ENCODE measurements around the gene SMO. TPM values are rescaled to one million over a fixed set of nuclear protein-coding genes. Genes with fewer than 3 reads are reported as not detected.
A peak's percentile ranks its signal among the peaks of the same experiment; 100 is the strongest.

SMO gene
- total RNA-seq, 1 donor from 2014 or later, result 46.0 TPM

DNA sequence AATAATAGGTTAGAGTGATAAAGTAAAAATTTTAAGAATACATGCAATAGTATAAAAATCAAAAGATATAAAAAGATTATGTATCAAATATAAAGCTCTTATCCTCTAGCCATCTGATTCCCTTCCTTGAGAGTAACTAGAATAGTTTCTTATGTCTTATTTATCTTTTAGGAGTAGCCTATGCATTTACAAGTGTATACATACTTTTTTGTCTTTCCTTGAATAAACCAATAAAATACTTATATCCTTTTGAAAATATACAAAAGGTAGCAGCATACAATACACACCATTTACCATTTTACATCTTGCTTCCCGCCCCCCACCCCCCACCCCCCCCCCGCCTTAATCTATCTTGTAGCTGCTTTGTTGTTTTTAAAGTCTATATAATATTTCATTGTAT, 67.8 kb downstream of the SMO start:
- Histone ChIP-seq H3K4me1 (peaks cover 50% of the 10 kb centered on the region), H3F3A (ENCODE audit: low read depth) (peaks cover 52% of the 10 kb centered on the region), H3K9me3 (ENCODE audit: low read depth) (no peaks in the 10 kb centered on the region), H3K27ac (no peak overlapping the region), H3K36me3 (no peaks in the 10 kb centered on the region), H2AFZ (replicated peaks) (no peak overlapping the region), H3K9ac (no peak overlapping the region), H4K20me1 (ENCODE audit: low read depth) (peaks cover 4% of the 10 kb centered on the region), H3K4me2 (no peak overlapping the region), H3K79me2 (ENCODE audit: low read depth) (peaks cover 90% of the 10 kb centered on the region), H3K27me3 (no peaks in the 10 kb centered on the region), H3K4me3 (no peak overlapping the region)
- Mint-ChIP-seq H3K9me3 (peaks cover 4% of the 10 kb centered on the region), H3K27ac (no peak overlapping the region), H3K27me3 (ENCODE audit: insufficient read depth, low read depth) (peaks cover 2% of the 10 kb centered on the region), H3K36me3 (peaks cover 8% of the 10 kb centered on the region), H3K4me1 (peaks cover 37% of the 10 kb centered on the region), H3K4me3 (no peak overlapping the region)
- no peak for DNase-seq (ENCODE audit: low spot score)
- TF ChIP-seq EZH2phosphoT487 (IDR thresholded peaks at IDR 0.05), result no peak
- no peak for TF ChIP-seq CTCF (IDR thresholded peaks at IDR 0.05)
- TF ChIP-seq EZH2 (IDR thresholded peaks at IDR 0.05), result no peak

- Histone ChIP-seq H3K9ac (no peak overlapping the region), H4K20me1 (ENCODE audit: low read depth) (peaks cover 4% of the 10 kb centered on the region), H3F3A (ENCODE audit: low read depth) (peaks cover 43% of the 10 kb centered on the region), H3K79me2 (ENCODE audit: low read depth) (peaks cover 90% of the 10 kb centered on the region), H3K4me2 (peak overlapping the region; percentile 21), H3K36me3 (no peaks in the 10 kb centered on the region), H3K27me3 (no peaks in the 10 kb centered on the region), H3K9me3 (ENCODE audit: low read depth) (no peaks in the 10 kb centered on the region), H3K27ac (peak overlapping the region; percentile 9), H2AFZ (replicated peaks) (no peak overlapping the region), H3K4me1 (peaks cover 50% of the 10 kb centered on the region), H3K4me3 (no peak overlapping the region)
- no peak for DNase-seq (ENCODE audit: low spot score)
- TF ChIP-seq EZH2 (IDR thresholded peaks at IDR 0.05) (no peak), EZH2phosphoT487 (IDR thresholded peaks at IDR 0.05) (no peak), CTCF (IDR thresholded peaks at IDR 0.05) (no peak)
- Mint-ChIP-seq H3K36me3 (peaks cover 12% of the 10 kb centered on the region), H3K9me3 (peaks cover 4% of the 10 kb centered on the region), H3K4me1 (peaks cover 43% of the 10 kb centered on the region), H3K27me3 (ENCODE audit: insufficient read depth, low read depth) (peaks cover 2% of the 10 kb centered on the region), H3K27ac (peak overlapping the region; percentile 23), H3K4me3 (no peak overlapping the region)
Measured at GRCh38 chr7:129257168-129257567, 68.7 kb downstream of the SMO start.

GRCh38 chr7:129258649-129259389, 70.4 kb downstream of the SMO start:
- H3K4me3 ChIP-seq, result peak overlapping the region; percentile 46
- H3F3A ChIP-seq (ENCODE audit: low read depth), result peaks cover 38% of the 10 kb centered on the region
- peaks cover 3% of the 10 kb centered on the region for H3K36me3 ChIP-seq
- peak overlapping the region; percentile 97 for H3K27ac Mint-ChIP-seq
- TF ChIP-seq EZH2 (IDR thresholded peaks at IDR 0.05) (no peak), EZH2phosphoT487 (IDR thresholded peaks at IDR 0.05) (peak; percentile 25)
- H3K4me1 Mint-ChIP-seq, result peaks cover 42% of the 10 kb centered on the region
- peaks cover 3% of the 10 kb centered on the region for H3K9me3 Mint-ChIP-seq
- H3K4me2 ChIP-seq, result peak overlapping the region; percentile 86
- H3K9me3 ChIP-seq (ENCODE audit: low read depth), result no peaks in the 10 kb centered on the region
- peak overlapping the region; percentile 92 for H3K27ac ChIP-seq
- H3K27me3 ChIP-seq, result no peaks in the 10 kb centered on the region
- H3K79me2 ChIP-seq (ENCODE audit: low read depth), result peaks cover 88% of the 10 kb centered on the region
- no peak overlapping the region for H2AFZ ChIP-seq (replicated peaks)
- H3K27me3 Mint-ChIP-seq (ENCODE audit: insufficient read depth, low read depth), result peaks cover 2% of the 10 kb centered on the region
- H3K9ac ChIP-seq, result no peak overlapping the region
- peak overlapping the region; percentile 59 for H3K4me3 Mint-ChIP-seq
- DNase-seq (ENCODE audit: low spot score), result peak; percentile 93
- H4K20me1 ChIP-seq (ENCODE audit: low read depth), result no peaks in the 10 kb centered on the region
- peaks cover 50% of the 10 kb centered on the region for H3K4me1 ChIP-seq
- H3K36me3 Mint-ChIP-seq, result peaks cover 10% of the 10 kb centered on the region

DNA sequence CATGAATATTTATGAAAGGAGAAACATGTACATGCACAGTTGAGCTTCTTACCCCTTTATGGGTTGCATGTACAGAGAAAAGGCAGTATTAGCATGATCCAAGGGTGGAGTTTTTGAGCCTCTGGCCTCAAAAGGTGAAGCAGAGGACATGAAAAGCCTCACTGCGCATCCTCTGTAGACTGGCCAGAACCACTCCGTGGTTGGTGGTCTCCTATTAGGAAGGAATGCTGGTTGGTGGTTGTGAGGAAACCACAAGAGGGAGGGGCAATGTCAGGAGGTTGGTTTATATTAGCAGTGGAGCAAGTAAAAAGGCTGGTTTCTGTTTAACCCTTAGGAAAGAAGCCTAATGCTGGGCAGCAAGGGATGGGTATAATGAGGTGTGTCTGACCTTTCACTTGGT, 73.9 kb downstream of the SMO start:
- Mint-ChIP-seq H3K27ac (no peak overlapping the region), H3K9me3 (no peaks in the 10 kb centered on the region), H3K4me1 (peaks cover 37% of the 10 kb centered on the region), H3K4me3 (no peak overlapping the region), H3K27me3 (ENCODE audit: insufficient read depth, low read depth) (peaks cover 2% of the 10 kb centered on the region), H3K36me3 (peaks cover 4% of the 10 kb centered on the region)
- Histone ChIP-seq H3K36me3 (peaks cover 3% of the 10 kb centered on the region), H3K4me2 (no peak overlapping the region), H3K9ac (no peak overlapping the region), H3K4me3 (no peak overlapping the region), H2AFZ (replicated peaks) (no peak overlapping the region), H3K79me2 (ENCODE audit: low read depth) (peaks cover 68% of the 10 kb centered on the region), H3F3A (ENCODE audit: low read depth) (peaks cover 35% of the 10 kb centered on the region), H4K20me1 (ENCODE audit: low read depth) (no peaks in the 10 kb centered on the region), H3K9me3 (ENCODE audit: low read depth) (no peaks in the 10 kb centered on the region), H3K27me3 (no peaks in the 10 kb centered on the region), H3K4me1 (peaks cover 42% of the 10 kb centered on the region), H3K27ac (no peak overlapping the region)
- DNase-seq (ENCODE audit: low spot score), result no peak
- TF ChIP-seq CTCF (IDR thresholded peaks at IDR 0.05) (no peak), EZH2phosphoT487 (IDR thresholded peaks at IDR 0.05) (no peak), EZH2 (IDR thresholded peaks at IDR 0.05) (no peak)

All from neural progenitor cell (in vitro differentiated cells).